OCI-LY3 (cell line): ENCODE data around the gene PCDHA3.
"Not testable (repeated sequence)": the region's sequence is repeated elsewhere in the genome, so short reads cannot be mapped to it uniquely, and the experiment has no call there.

Source experiments
- H2AFZ ChIP-seq: fragments of 200-600, 300-600 bp; shearing (Covaris generic); 2 replicates; pipeline ENCODE4 v1.6.0; 2014; ENCODE audit warnings: antibody characterized with exemption, low read depth, low read length
- H3K27ac ChIP-seq: fragments of 200-600, 300-600 bp; sonication (generic); 2 replicates; pipeline ENCODE4 v1.5.1; 2014; ENCODE audit warnings: mild to moderate bottlenecking, low read length, moderate library complexity, mixed read lengths
- H3K27me3 ChIP-seq: fragments of 200-600, 300-600 bp; sonication (generic); 2 replicates; pipeline ENCODE4 v1.6.1; 2014; ENCODE audit warnings: low read depth, low read length, mixed read lengths
- H3K36me3 ChIP-seq: fragments of 200-600, 300-600 bp; sonication (generic); replicated peaks from 2 replicates; pipeline ENCODE3; 2014; ENCODE audit warnings: low read depth, low read length, mixed read lengths
- H3K4me1 ChIP-seq: fragments of 300-600, 200-600 bp; sonication (generic); 2 replicates; pipeline ENCODE4 v1.6.1; 2014; ENCODE audit warnings: low read length, mixed read lengths
- H3K4me2 ChIP-seq: fragments of 200-600, 300-600 bp; sonication (generic); 2 replicates; pipeline ENCODE4 v1.6.1; 2014; ENCODE audit warnings: low read length, mixed read lengths
- H3K4me3 ChIP-seq: fragments of 300-600, 200-600 bp; sonication (generic); 2 replicates; pipeline ENCODE4 v1.5.1; 2014; ENCODE audit warnings: antibody characterized with exemption, mild to moderate bottlenecking, low read length, moderate library complexity
- H3K79me2 ChIP-seq: fragments of 300-600, 200-600 bp; shearing (Covaris generic); 2 replicates; pipeline ENCODE4 v1.6.1; 2014; ENCODE audit warnings: mild to moderate bottlenecking, low read length, mixed read lengths
- H3K9ac ChIP-seq: fragments of 300-600, 200-600 bp; shearing (Covaris generic); 2 replicates; pipeline ENCODE4 v1.6.0; 2014; ENCODE audit warnings: mild to moderate bottlenecking, low read length, moderate library complexity
- H3K9me3 ChIP-seq: fragments of 200-600, 300-600 bp; shearing (Covaris generic); 2 replicates; pipeline ENCODE4 v1.6.1; 2014; ENCODE audit warnings: low read length, mixed read lengths; ENCODE audit not compliant: insufficient read depth
- H4K20me1 ChIP-seq: fragments of 200-600, 300-600 bp; sonication (generic); 2 replicates; pipeline ENCODE4 v1.6.1; 2016; ENCODE audit warnings: low read length, mixed read lengths; ENCODE audit not compliant: insufficient read depth
- EZH2phosphoT487 ChIP-seq: fragments of 200-600 bp; shearing (Covaris generic); IDR thresholded peaks from 2 replicates; pipeline ENCODE4 v1.6.1; 2018; ENCODE audit warnings: antibody characterized with exemption, mixed run types, low read depth
- TF ChIP-seq, protein P1 (sequence below): fragments of 200-600, 300-600 bp; sonication (generic); IDR thresholded peaks from 2 replicates; pipeline ENCODE4 v1.5.1; 2014; ENCODE audit warnings: antibody characterized with exemption, low read length, low read depth

PCDHA3 gene

DNA sequence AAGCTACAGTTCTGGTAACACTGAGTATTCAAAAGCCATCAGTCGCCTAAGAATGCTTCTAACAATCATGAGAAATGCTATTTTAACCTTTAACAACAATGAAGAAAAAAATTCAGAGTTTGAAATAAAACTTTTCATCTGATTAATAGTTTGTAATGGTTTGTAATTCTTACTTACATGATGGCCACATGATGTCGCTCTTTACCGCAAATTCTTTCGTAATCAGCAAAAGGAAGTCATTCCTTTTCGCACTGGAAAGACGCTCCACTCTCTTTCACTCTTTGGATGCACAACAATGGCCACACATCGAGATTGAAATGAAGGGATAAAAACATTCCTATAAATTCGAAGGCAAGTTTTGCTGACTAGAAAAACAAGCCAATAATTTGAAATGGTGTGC is 33.1 kb downstream of the PCDHA3 start, which contains the start of gene PCDHA7:
TSS of gene PCDHA7 (plus strand) at position 277 of the 400 bp plus-strand sequence. CDS start at position 392, 115 bp downstream.
- Histone ChIP-seq H4K20me1 (no peaks in the 10 kb centered on the region), H3K9ac (no peak within 1 kb of the TSS), H2AFZ (no peak within 1 kb of the TSS), H3K27me3 (no peaks in the 10 kb centered on the region), H3K27ac (no peak within 1 kb of the TSS), H3K4me1 (no peaks in the 10 kb centered on the region), H3K4me2 (no peak within 1 kb of the TSS), H3K79me2 (no peaks in the 10 kb centered on the region), H3K36me3 (no peaks in the 10 kb centered on the region), H3K9me3 (no peaks in the 10 kb centered on the region), H3K4me3 (no peak within 1 kb of the TSS)
- no peak for TF ChIP-seq EZH2phosphoT487
- TF ChIP-seq, protein P1, sequence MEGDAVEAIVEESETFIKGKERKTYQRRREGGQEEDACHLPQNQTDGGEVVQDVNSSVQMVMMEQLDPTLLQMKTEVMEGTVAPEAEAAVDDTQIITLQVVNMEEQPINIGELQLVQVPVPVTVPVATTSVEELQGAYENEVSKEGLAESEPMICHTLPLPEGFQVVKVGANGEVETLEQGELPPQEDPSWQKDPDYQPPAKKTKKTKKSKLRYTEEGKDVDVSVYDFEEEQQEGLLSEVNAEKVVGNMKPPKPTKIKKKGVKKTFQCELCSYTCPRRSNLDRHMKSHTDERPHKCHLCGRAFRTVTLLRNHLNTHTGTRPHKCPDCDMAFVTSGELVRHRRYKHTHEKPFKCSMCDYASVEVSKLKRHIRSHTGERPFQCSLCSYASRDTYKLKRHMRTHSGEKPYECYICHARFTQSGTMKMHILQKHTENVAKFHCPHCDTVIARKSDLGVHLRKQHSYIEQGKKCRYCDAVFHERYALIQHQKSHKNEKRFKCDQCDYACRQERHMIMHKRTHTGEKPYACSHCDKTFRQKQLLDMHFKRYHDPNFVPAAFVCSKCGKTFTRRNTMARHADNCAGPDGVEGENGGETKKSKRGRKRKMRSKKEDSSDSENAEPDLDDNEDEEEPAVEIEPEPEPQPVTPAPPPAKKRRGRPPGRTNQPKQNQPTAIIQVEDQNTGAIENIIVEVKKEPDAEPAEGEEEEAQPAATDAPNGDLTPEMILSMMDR = 0 out of 2 replicates have a peak, but pooled peaks have one; percentile 9

DNA sequence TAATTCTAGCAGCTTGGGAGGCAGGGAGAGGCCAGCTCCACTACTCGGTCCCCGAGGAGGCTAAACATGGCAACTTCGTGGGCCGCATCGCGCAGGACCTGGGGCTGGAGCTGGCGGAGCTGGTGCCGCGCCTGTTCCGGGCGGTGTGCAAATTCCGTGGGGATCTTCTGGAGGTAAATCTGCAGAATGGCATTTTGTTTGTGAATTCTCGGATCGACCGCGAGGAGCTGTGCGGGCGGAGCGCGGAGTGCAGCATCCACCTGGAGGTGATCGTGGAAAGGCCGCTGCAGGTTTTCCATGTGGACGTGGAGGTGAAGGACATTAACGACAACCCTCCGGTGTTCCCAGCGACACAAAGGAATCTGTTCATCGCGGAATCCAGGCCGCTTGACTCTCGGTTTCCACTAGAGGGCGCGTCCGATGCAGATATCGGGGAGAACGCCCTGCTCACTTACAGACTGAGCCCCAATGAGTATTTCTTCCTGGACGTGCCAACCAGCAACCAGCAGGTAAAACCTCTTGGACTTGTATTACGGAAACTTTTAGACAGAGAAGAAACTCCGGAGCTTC is 33.7 kb downstream of the PCDHA3 start:
- H3K9ac ChIP-seq, H3K4me2 ChIP-seq, H3K27ac ChIP-seq, H3K4me1 ChIP-seq, H4K20me1 ChIP-seq, H3K27me3 ChIP-seq, H3K79me2 ChIP-seq, H2AFZ ChIP-seq, H3K9me3 ChIP-seq, H3K36me3 ChIP-seq, H3K4me3 ChIP-seq: not testable (repeated sequence)

DNA sequence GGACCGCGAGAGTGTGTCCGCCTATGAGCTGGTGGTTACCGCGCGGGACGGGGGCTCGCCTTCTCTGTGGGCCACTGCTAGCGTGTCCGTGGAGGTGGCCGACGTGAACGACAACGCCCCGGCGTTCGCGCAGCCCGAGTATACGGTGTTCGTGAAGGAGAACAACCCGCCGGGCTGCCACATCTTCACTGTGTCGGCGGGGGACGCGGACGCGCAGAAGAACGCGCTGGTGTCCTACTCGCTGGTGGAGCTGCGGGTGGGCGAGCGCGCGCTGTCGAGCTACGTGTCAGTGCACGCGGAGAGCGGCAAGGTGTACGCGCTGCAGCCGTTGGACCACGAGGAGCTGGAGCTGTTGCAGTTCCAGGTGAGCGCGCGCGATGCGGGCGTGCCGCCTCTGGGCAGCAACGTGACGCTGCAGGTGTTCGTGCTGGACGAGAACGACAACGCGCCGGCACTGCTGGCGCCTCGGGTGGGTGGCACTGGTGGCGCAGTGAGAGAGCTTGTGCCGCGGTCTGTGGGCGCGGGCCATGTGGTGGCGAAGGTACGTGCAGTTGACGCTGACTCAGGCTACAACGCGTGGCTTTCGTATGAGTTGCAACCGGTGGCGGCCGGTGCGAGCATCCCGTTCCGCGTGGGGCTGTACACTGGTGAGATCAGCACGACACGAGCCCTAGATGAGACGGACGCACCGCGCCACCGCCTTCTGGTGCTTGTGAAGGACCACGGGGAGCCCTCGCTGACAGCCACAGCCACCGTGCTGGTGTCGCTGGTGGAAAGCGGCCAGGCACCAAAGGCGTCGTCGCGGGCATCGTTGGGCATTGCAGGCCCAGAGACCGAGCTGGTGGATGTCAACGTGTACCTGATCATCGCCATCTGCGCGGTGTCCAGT is 35.0 kb downstream of the PCDHA3 start:
- TF ChIP-seq, protein P1 = no peak
- no peak for TF ChIP-seq EZH2phosphoT487
- Histone ChIP-seq H3K27ac (no peak overlapping the region), H3K4me2 (no peak overlapping the region)

DNA sequence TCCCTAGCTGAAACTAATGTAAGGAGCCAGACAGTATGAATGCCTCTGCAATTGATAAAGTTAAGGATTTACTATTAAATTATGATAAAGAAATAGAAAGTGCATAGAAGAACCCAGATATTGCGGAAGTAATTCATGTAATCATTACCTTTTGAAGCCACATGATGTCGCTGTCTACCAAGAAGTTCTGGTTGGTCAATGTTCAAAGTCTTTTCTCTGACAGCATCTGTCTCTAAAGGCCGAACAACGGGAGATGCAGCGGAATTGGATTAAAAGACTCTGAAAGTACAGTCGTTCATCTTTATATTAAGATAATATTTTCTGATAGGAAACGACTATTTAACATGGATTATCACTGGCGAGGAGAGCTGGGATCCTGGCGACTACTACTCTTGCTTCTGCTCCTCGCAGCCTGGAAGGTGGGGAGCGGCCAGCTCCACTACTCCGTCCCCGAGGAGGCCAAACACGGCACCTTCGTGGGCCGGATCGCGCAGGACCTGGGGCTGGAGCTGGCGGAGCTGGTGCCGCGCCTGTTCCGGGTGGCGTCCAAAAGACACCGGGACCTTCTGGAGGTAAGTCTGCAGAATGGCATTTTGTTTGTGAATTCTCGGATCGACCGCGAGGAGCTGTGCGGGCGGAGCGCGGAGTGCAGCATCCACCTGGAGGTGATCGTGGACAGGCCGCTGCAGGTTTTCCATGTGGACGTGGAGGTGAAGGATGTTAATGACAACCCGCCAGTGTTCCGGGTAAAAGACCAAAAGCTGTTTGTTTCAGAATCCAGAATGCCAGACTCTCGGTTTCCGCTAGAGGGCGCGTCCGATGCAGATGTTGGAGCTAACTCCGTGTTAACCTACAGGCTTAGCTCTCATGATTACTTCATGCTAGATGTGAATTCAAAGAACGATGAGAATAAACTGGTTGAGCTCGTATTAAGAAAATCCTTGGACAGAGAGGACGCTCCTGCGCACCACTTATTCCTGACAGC is 40.4 kb downstream of the PCDHA3 start, which contains the start of gene PCDHA8:
TSS of gene PCDHA8 (plus strand) at position 210 of the 985 bp plus-strand sequence. CDS start at position 345, 135 bp downstream.
- Histone ChIP-seq H3K79me2 (no peaks in the 10 kb centered on the region), H3K4me2 (no peak within 1 kb of the TSS), H3K27me3 (no peaks in the 10 kb centered on the region), H3K27ac (no peak within 1 kb of the TSS), H3K36me3 (no peaks in the 10 kb centered on the region), H3K4me3 (no peak within 1 kb of the TSS), H2AFZ (no peak within 1 kb of the TSS), H3K4me1 (no peaks in the 10 kb centered on the region), H3K9me3 (no peaks in the 10 kb centered on the region), H3K9ac (no peak within 1 kb of the TSS), H4K20me1 (no peaks in the 10 kb centered on the region)
- TF ChIP-seq, protein P1 = peak; percentile 20
- TF ChIP-seq EZH2phosphoT487 = no peak

More for the DNA sequence above, 35.0 kb downstream of the PCDHA3 start:
- Histone ChIP-seq H2AFZ (no peak overlapping the region), H3K36me3 (no peaks in the 10 kb centered on the region), H3K27me3 (no peaks in the 10 kb centered on the region), H3K4me1 (no peaks in the 10 kb centered on the region), H4K20me1 (no peaks in the 10 kb centered on the region), H3K79me2 (no peaks in the 10 kb centered on the region), H3K9ac (no peak overlapping the region), H3K4me3 (no peak overlapping the region), H3K9me3 (no peaks in the 10 kb centered on the region)
